Breast epithelium (tissue), 3 donors: ENCODE data around the gene CHSY1.

ENCODE experiments used
- CTCF ChIP-seq, 3 donors: fragments of 450-650 bp; IDR thresholded peaks; one replicate each; pipeline ENCODE4 v1.5.1; 2016 to 2017; ENCODE audit warnings: antibody characterized with exemption in 3 of 3, mild to moderate bottlenecking in 3 of 3, moderate library complexity in 3 of 3
- POLR2A ChIP-seq: fragments of 450-650 bp; IDR thresholded peaks from one replicate; pipeline ENCODE4 v1.6.1; 2016; ENCODE audit warnings: antibody characterized with exemption, mild to moderate bottlenecking, moderate library complexity
- POLR2AphosphoS5 ChIP-seq, 3 donors: sonication (generic); formaldehyde crosslinking; IDR thresholded peaks; one replicate each; pipeline ENCODE4 v1.6.1; 2017; ENCODE audit warnings: antibody characterized with exemption in 3 of 3

GRCh38 chr15:101131489-101132389 lies 120.1 kb downstream of the CHSY1 start:
- no peak for TF ChIP-seq POLR2AphosphoS5 (IDR thresholded peaks at IDR 0.05)
- no peak for TF ChIP-seq CTCF (IDR thresholded peaks at IDR 0.05)
- TF ChIP-seq POLR2A: no peak
